GM18867 (cell line): ENCODE measurements around the gene PDZD8.

Experiments
- ATAC-seq: cut with Tn5 transposase; IDR thresholded peaks from one replicate; pipeline ENCODE4 v1.9.1; 2021; ENCODE audit warnings: mild to moderate bottlenecking, moderate library complexity; ENCODE audit not compliant: unreplicated experiment

Gene PDZD8

GRCh38 chr10:117375360-117376178, at the start of gene PDZD8:
TSS of gene PDZD8 (minus strand) at chr10:117375440. CDS start at chr10:117375227, 213 bp downstream.
- ATAC-seq = peak; percentile 89

- ATAC-seq = no peak
Observed at GRCh38 chr10:117424171-117424570, 48.9 kb upstream of the PDZD8 start.

GRCh38 chr10:117421985-117422384, 46.7 kb upstream of the PDZD8 start:
- no peak for ATAC-seq

GRCh38 chr10:117420768-117421167, 45.5 kb upstream of the PDZD8 start:
- ATAC-seq = no peak

GRCh38 chr10:117419921-117420320, 44.7 kb upstream of the PDZD8 start:
- no peak for ATAC-seq

- no peak for ATAC-seq
Observed at GRCh38 chr10:117419159-117419558, 43.9 kb upstream of the PDZD8 start.

- ATAC-seq = no peak
Observed at GRCh38 chr10:117418121-117418520, 42.9 kb upstream of the PDZD8 start.

- no peak for ATAC-seq
Observed at GRCh38 chr10:117417196-117417595, 42.0 kb upstream of the PDZD8 start.

GRCh38 chr10:117413928-117414618, 38.8 kb upstream of the PDZD8 start:
- ATAC-seq = no peak

- ATAC-seq = no peak
Observed at GRCh38 chr10:117412469-117413010, 37.3 kb upstream of the PDZD8 start.

GRCh38 chr10:117411479-117412399, 36.5 kb upstream of the PDZD8 start:
- no peak for ATAC-seq

GRCh38 chr10:117410557-117410956, 35.3 kb upstream of the PDZD8 start:
- ATAC-seq = no peak

- ATAC-seq = no peak
Observed at GRCh38 chr10:117409549-117410305, 34.5 kb upstream of the PDZD8 start.

GRCh38 chr10:117408436-117409384, 33.5 kb upstream of the PDZD8 start:
- ATAC-seq = no peak

- ATAC-seq = no peak
Observed at GRCh38 chr10:117405730-117406129, 30.5 kb upstream of the PDZD8 start.

GRCh38 chr10:117400329-117400728, 25.1 kb upstream of the PDZD8 start:
- no peak for ATAC-seq

- ATAC-seq = no peak
Observed at GRCh38 chr10:117399341-117400196, 24.3 kb upstream of the PDZD8 start.

GRCh38 chr10:117398029-117398428, 22.8 kb upstream of the PDZD8 start:
- no peak for ATAC-seq
